ENCODE results near the gene RNF166. TPM values are rescaled to one million over a fixed set of nuclear protein-coding genes. Genes with fewer than 3 reads are reported as not detected.

The RNF166 gene
- total RNA-seq, 4 donors from 2014 or later: 14.7 to 21.8 (median 17.7) TPM

GRCh38 chr16:88716201-88716600 lies 10.0 kb upstream of the RNF166 start:
- WGBS, 2 donors: 91 to 92% methylated on average over 10 to 15 of the region's 15 CpGs
- H3K4me3 ChIP-seq (ENCODE audit: low read depth, poor library complexity, severe bottlenecking): no peak overlapping the region
- intact Hi-C loops (cut with DNase I; ENCODE audit: low total_unique reads): no loop called here
- no peak for DNase-seq (ENCODE audit: low spot score in 2 of 2)
- TF ChIP-seq CTCF (IDR thresholded peaks at IDR 0.05): no peak
- no peak for TF ChIP-seq POLR2A (IDR thresholded peaks at IDR 0.05)

- TF ChIP-seq CTCF (IDR thresholded peaks at IDR 0.05) (no peak), POLR2A (IDR thresholded peaks at IDR 0.05) (no peak)
- 90 to 95% methylated on average over 47 to 56 of the region's 57 CpGs for WGBS, 2 donors
- intact Hi-C loops (cut with DNase I; ENCODE audit: low total_unique reads): no loop called here
- no peak overlapping the region for H3K4me3 ChIP-seq (ENCODE audit: low read depth, poor library complexity, severe bottlenecking)
- DNase-seq (ENCODE audit: low spot score in 2 of 2): no peak
These were observed 9.3 kb upstream of the RNF166 start for GRCh38 chr16:88715312-88716190.

GRCh38 chr16:88714420-88715302 lies 8.5 kb upstream of the RNF166 start:
- intact Hi-C loops (cut with DNase I; ENCODE audit: low total_unique reads): no loop called here
- TF ChIP-seq CTCF (IDR thresholded peaks at IDR 0.05) (no peak), POLR2A (IDR thresholded peaks at IDR 0.05) (no peak)
- H3K4me3 ChIP-seq (ENCODE audit: low read depth, poor library complexity, severe bottlenecking): no peak overlapping the region
- DNase-seq (ENCODE audit: low spot score in 2 of 2): no peak
- 90 to 91% methylated on average over 37 to 38 of the region's 42 CpGs for WGBS, 2 donors

GRCh38 chr16:88713568-88714419 lies 7.6 kb upstream of the RNF166 start:
- H3K4me3 ChIP-seq (ENCODE audit: low read depth, poor library complexity, severe bottlenecking): no peak overlapping the region
- WGBS, 2 donors: 78 to 83% methylated on average over 16 to 28 of the region's 30 CpGs
- intact Hi-C loops (cut with DNase I; ENCODE audit: low total_unique reads): no loop called here
- DNase-seq (ENCODE audit: low spot score in 2 of 2): no peak
- TF ChIP-seq POLR2A (IDR thresholded peaks at IDR 0.05) (no peak), CTCF (IDR thresholded peaks at IDR 0.05) (no peak)

- no peak for DNase-seq (ENCODE audit: low spot score in 2 of 2)
- WGBS, 2 donors: no CpG with 5 or more reads among the region's 15 CpGs
- no peak overlapping the region for H3K4me3 ChIP-seq (ENCODE audit: low read depth, poor library complexity, severe bottlenecking)
- intact Hi-C loops (cut with DNase I; ENCODE audit: low total_unique reads): no loop called here
- TF ChIP-seq CTCF (IDR thresholded peaks at IDR 0.05): no peak
- TF ChIP-seq POLR2A (IDR thresholded peaks at IDR 0.05): no peak
These were observed 6.8 kb upstream of the RNF166 start for GRCh38 chr16:88713054-88713453.

Data from lower leg skin (tissue), 4 donors.